Stomach (tissue), 4 donors: ENCODE data around the gene PKHD1.

Source experiments
- POLR2A ChIP-seq, 4 donors: fragments of 450-650 bp; IDR thresholded peaks; one replicate each; pipeline ENCODE4 v1.6.1; 2016; ENCODE audit warnings: antibody characterized with exemption in 4 of 4, control low read depth in 2 of 4, mild to moderate bottlenecking in 1 of 4, moderate library complexity in 1 of 4
- POLR2AphosphoS5 ChIP-seq, 3 donors: sonication (generic); formaldehyde crosslinking; IDR thresholded peaks; one replicate each; pipeline ENCODE4 v1.6.1; 2016; ENCODE audit warnings: antibody characterized with exemption in 3 of 3
- TF ChIP-seq, protein P1 (sequence below), 7 experiments: fragments of 450-650 bp in 4 of 7; fragments of 200-600 bp in 3 of 7; sonication (generic) in 3 of 7; IDR thresholded peaks; one replicate each; pipeline ENCODE4 v1.5.1; 2016 to 2019; ENCODE audit warnings: antibody characterized with exemption in 7 of 7, control low read depth in 2 of 7, mild to moderate bottlenecking in 1 of 7

DNA sequence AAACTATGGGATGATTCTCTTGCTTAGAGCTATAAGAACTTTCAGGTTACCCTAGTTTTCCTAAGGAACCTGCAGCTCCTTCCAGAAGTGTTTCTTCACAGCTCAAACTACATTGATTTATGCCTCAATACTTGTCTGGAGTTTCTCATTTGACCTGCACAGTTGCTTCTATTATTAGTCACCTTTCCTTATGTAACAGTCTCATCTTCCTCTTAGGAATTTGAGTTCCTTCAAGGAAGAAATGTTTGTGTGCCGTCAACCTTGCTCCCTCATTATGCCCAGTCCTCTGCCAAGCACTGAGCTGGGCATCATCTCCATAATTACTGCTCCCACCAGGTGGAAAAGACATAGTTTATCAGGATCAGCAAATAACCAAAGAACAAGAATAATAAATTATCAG is 466.4 kb downstream of the PKHD1 start:
- TF ChIP-seq, protein P1, sequence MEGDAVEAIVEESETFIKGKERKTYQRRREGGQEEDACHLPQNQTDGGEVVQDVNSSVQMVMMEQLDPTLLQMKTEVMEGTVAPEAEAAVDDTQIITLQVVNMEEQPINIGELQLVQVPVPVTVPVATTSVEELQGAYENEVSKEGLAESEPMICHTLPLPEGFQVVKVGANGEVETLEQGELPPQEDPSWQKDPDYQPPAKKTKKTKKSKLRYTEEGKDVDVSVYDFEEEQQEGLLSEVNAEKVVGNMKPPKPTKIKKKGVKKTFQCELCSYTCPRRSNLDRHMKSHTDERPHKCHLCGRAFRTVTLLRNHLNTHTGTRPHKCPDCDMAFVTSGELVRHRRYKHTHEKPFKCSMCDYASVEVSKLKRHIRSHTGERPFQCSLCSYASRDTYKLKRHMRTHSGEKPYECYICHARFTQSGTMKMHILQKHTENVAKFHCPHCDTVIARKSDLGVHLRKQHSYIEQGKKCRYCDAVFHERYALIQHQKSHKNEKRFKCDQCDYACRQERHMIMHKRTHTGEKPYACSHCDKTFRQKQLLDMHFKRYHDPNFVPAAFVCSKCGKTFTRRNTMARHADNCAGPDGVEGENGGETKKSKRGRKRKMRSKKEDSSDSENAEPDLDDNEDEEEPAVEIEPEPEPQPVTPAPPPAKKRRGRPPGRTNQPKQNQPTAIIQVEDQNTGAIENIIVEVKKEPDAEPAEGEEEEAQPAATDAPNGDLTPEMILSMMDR (IDR thresholded peaks at IDR 0.05), result no peak
- no peak for TF ChIP-seq POLR2A (IDR thresholded peaks at IDR 0.05)
- TF ChIP-seq POLR2AphosphoS5 (IDR thresholded peaks at IDR 0.05), result no peak
